Activated naive CD4-positive, alpha-beta T cell treated with anti-CD3 and anti-CD28 coated beads for 36 hours (primary cell): Measurements from ENCODE around the gene XPNPEP2. TPM values are rescaled to one million over a fixed set of nuclear protein-coding genes. Genes with fewer than 3 reads are reported as not detected.

Experiments used
- CTCF ChIA-PET: fragments of 350-600 bp; sonication (Branson Sonifier 250); formaldehyde crosslinking; loops from one replicate; lab custom pipeline; 2021; ENCODE audit warnings: antibody characterized with exemption; lab: Charles Lee
- DNase-seq: peaks from one replicate; pipeline ENCODE4 v3.0.0-alpha.2; 2020
- H3K27ac Mint-ChIP-seq: one replicate; pipeline ENCODE4 v1.8.0; 2021; ENCODE audit warnings: mild to moderate bottlenecking, mixed read lengths
- H3K27me3 Mint-ChIP-seq: one replicate; pipeline ENCODE4 v1.8.0; 2021; ENCODE audit warnings: low read depth, mixed read lengths
- H3K36me3 Mint-ChIP-seq: one replicate; pipeline ENCODE4 v1.8.0; 2021; ENCODE audit warnings: low read depth, mixed read lengths
- H3K4me1 Mint-ChIP-seq: one replicate; pipeline ENCODE4 v1.8.0; 2021; ENCODE audit warnings: low read depth, mixed read lengths
- H3K4me3 Mint-ChIP-seq: one replicate; pipeline ENCODE4 v1.8.0; 2021; ENCODE audit warnings: mild to moderate bottlenecking, moderate library complexity, mixed read lengths
- H3K9me3 Mint-ChIP-seq: one replicate; pipeline ENCODE4 v1.8.0; 2021; ENCODE audit warnings: mixed read lengths
- intact Hi-C: fragments of 100-400 bp; cut with micrococcal nuclease; formaldehyde crosslinking; loops from one replicate; pipeline ENCODE4 v1.15.1; 2023
- total RNA-seq, 2 experiments: library from RNA; stranded (reverse); gene quantifications; one replicate each; pipeline ENCODE4 v1.2.3, GENCODE V29; 2021

Gene XPNPEP2
- total RNA-seq, 2 experiments from 2014 or later: 0.21 to 0.27 TPM

- DNase-seq: no peak
- CTCF ChIA-PET: no interaction called here
- H3K27ac Mint-ChIP-seq: no peak overlapping the region
Measured at GRCh38 chrX:129704491-129704890, 34.3 kb upstream of the XPNPEP2 start.

DNA sequence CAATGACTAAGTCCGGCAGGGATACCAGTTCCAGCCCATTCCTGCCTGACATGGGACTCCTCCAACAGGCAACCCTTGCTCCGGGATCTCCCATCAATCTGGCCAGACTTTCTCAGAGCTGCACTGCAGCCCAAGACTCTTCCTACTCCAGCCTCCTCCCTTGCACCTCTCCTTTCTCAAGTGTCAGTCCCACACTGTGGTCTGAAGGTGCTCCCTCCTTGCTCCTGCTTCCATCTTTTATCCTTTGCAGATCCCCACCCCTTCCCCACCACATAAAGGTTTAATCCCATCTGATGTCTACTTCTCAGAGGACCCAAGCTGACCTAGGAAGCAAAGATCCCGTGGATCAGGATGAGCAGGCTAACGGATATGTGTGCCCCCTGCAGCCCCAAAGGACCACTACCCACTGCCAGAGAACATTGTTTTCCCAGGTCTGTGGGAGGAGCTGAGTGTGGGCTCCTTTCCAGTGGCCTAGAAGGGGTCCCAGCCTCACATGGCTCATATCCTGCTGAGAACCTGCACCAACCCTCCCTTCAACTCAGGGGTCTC lies 33.3 kb upstream of the XPNPEP2 start:
- CTCF ChIA-PET: no interaction called here
- Mint-ChIP-seq H3K9me3 (peaks cover 3% of the 10 kb centered on the region), H3K27ac (no peak overlapping the region), H3K36me3 (no peaks in the 10 kb centered on the region), H3K27me3 (no peaks in the 10 kb centered on the region), H3K4me1 (no peaks in the 10 kb centered on the region), H3K4me3 (no peak overlapping the region)
- DNase-seq: no peak
- intact Hi-C loops: no loop called here

More at GRCh38 chrX:129704491-129704890, 34.3 kb upstream of the XPNPEP2 start:
- no peak overlapping the region for H3K4me3 Mint-ChIP-seq
- no peaks in the 10 kb centered on the region for H3K36me3 Mint-ChIP-seq
- H3K27me3 Mint-ChIP-seq: no peaks in the 10 kb centered on the region
- H3K9me3 Mint-ChIP-seq: peaks cover 3% of the 10 kb centered on the region
- intact Hi-C loops: no loop called here
- no peaks in the 10 kb centered on the region for H3K4me1 Mint-ChIP-seq

- CTCF ChIA-PET: no interaction called here
- no peak overlapping the region for H3K27ac Mint-ChIP-seq
- no peaks in the 10 kb centered on the region for H3K4me1 Mint-ChIP-seq
- DNase-seq: no peak
- no peaks in the 10 kb centered on the region for H3K36me3 Mint-ChIP-seq
- H3K4me3 Mint-ChIP-seq: no peak overlapping the region
- intact Hi-C loops: no loop called here
- H3K9me3 Mint-ChIP-seq: peaks cover 3% of the 10 kb centered on the region
- no peaks in the 10 kb centered on the region for H3K27me3 Mint-ChIP-seq
Measured at GRCh38 chrX:129705988-129706387, 32.8 kb upstream of the XPNPEP2 start.

DNA sequence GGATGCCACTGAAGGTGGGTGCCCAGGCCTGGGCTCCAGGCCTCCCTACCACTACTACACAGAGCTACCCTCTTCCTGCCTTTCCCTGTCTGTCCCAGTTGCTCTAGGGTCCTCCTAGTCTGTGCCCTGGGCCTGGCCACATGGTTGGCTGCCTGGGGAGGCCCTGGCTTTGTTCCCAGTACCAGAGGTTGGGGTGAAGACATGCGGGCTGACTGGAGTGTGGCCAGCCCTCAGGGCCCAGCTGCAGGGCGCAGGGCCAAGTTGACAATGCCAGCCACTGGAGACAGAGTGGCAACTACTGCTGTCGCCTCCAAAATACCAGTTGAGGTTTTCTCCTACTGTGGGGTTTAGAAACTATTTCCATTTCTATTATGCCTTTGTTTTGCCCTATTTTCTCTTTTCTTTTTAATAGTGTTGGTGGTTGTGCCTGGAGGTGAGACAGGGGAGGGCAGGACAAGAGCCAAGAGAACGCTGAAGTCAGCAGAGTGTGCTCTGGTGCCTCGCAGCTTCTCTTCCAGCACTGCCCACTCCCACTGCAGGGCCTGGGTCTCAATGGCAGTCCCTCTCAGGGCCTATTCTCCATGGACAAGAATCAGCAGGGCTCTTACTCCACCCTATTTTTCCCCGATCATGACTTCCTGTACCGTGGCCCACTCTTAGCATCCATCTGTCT lies 32.2 kb upstream of the XPNPEP2 start:
- Mint-ChIP-seq H3K27me3 (no peaks in the 10 kb centered on the region), H3K9me3 (peaks cover 3% of the 10 kb centered on the region), H3K4me1 (no peaks in the 10 kb centered on the region), H3K27ac (no peak overlapping the region), H3K4me3 (no peak overlapping the region), H3K36me3 (no peaks in the 10 kb centered on the region)
- DNase-seq: no peak
- intact Hi-C loops: no loop called here
- CTCF ChIA-PET: no interaction called here

- intact Hi-C loops: no loop called here
- CTCF ChIA-PET: interaction anchor here (1.1 kb wide), 1 partner anchor 11 kb away, joined by 4 read pairs; no protein-coding TSS in a partner anchor
- no peaks in the 10 kb centered on the region for H3K4me1 Mint-ChIP-seq
- no peak for DNase-seq
- no peak overlapping the region for H3K27ac Mint-ChIP-seq
- no peak overlapping the region for H3K4me3 Mint-ChIP-seq
- H3K27me3 Mint-ChIP-seq: no peaks in the 10 kb centered on the region
- H3K36me3 Mint-ChIP-seq: no peaks in the 10 kb centered on the region
- no peaks in the 10 kb centered on the region for H3K9me3 Mint-ChIP-seq
Measured at GRCh38 chrX:129714581-129714980, 24.2 kb upstream of the XPNPEP2 start.

- CTCF ChIA-PET: no interaction called here
- H3K9me3 Mint-ChIP-seq: no peaks in the 10 kb centered on the region
- no peaks in the 10 kb centered on the region for H3K36me3 Mint-ChIP-seq
- DNase-seq: no peak
- intact Hi-C loops: no loop called here
- H3K4me3 Mint-ChIP-seq: no peak overlapping the region
- H3K27me3 Mint-ChIP-seq: no peaks in the 10 kb centered on the region
- no peak overlapping the region for H3K27ac Mint-ChIP-seq
- H3K4me1 Mint-ChIP-seq: no peaks in the 10 kb centered on the region
Measured at GRCh38 chrX:129716507-129716906, 22.3 kb upstream of the XPNPEP2 start.

- peaks cover 9% of the 10 kb centered on the region for H3K4me1 Mint-ChIP-seq
- H3K4me3 Mint-ChIP-seq: no peak overlapping the region
- H3K27ac Mint-ChIP-seq: no peak overlapping the region
- no peaks in the 10 kb centered on the region for H3K9me3 Mint-ChIP-seq
- CTCF ChIA-PET: interaction anchor here (0.9 kb wide), 1 partner anchor 208 kb away, joined by 3 read pairs; no protein-coding TSS in a partner anchor
- no peak for DNase-seq
- intact Hi-C loops: no loop called here
- no peaks in the 10 kb centered on the region for H3K27me3 Mint-ChIP-seq
- no peaks in the 10 kb centered on the region for H3K36me3 Mint-ChIP-seq
Measured at GRCh38 chrX:129717892-129718291, 20.9 kb upstream of the XPNPEP2 start.

DNA sequence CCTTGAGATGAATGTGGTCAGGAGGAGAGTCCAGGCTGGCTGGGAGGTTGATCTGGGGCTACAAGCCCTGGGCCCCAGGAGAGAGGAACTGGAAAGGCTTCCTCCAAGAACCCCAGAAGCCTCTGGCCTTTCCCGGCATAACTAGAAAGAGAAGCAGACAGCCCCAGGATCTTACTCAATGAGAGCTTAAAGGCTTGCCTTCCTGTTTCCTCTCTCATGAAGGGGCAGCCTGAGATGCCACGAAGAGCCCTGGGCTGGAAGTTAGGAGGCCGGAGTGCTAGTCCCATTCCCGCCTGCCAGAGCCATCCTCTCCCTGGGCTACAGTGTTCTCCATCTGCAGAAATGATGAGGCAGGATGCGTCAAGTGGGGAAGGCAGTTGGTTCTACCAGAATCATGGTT lies 20.1 kb upstream of the XPNPEP2 start:
- Mint-ChIP-seq H3K27me3 (no peaks in the 10 kb centered on the region), H3K36me3 (no peaks in the 10 kb centered on the region), H3K4me3 (no peak overlapping the region), H3K4me1 (peaks cover 9% of the 10 kb centered on the region), H3K27ac (no peak overlapping the region), H3K9me3 (no peaks in the 10 kb centered on the region)
- no peak for DNase-seq
- intact Hi-C loops: no loop called here
- CTCF ChIA-PET: no interaction called here

DNA sequence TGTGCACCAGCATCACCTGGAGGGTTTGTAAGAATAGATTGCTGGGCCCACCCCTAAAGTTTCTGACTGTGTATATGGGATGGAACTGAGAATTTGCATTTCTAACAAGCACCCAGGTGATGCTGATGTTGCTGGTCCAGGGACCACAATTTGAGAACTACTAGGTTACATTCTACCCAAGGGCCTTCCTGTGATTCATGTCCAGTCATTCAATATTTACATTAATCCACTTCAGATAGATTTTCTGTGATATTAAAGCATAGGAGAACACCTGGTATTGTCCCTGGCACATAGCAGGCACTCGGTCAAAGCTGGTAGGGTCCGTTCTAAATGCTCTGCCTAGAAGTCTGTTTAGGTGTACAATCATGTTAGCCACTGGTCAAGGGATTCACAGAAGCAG lies 19.5 kb upstream of the XPNPEP2 start:
- Mint-ChIP-seq H3K9me3 (no peaks in the 10 kb centered on the region), H3K27me3 (no peaks in the 10 kb centered on the region), H3K4me1 (peaks cover 9% of the 10 kb centered on the region), H3K4me3 (no peak overlapping the region), H3K36me3 (no peaks in the 10 kb centered on the region), H3K27ac (no peak overlapping the region)
- intact Hi-C loops: no loop called here
- CTCF ChIA-PET: no interaction called here
- DNase-seq: no peak

DNA sequence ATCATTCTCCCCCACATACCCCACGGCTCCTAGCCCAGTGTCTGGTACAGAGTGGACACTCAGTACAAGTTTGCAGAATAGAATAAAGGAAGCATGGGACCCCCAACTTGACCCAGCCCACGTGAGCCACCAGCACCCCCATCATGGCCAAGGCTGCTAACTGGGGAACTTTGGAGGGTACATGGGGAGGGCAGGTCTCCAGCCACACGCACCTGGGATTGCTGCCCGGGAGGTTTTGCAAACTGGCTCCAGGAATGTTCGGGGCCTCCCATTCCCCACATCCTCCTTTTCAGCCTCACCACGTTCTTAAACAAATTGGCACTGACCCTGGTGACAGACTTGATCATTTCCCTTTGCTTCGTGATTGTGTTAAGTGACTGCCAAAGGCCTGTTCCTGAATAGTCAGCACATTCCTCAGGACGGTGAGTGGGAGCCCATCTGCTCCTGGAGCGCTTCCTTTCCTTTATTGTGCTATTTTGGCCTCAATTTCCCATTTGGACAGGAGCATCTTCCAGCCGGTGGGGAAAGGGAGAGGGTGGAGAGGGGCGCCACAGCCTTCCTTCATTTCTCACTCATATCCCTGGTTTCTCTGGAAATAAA lies 18.7 kb upstream of the XPNPEP2 start:
- Mint-ChIP-seq H3K9me3 (no peaks in the 10 kb centered on the region), H3K27ac (no peak overlapping the region), H3K4me1 (peaks cover 15% of the 10 kb centered on the region), H3K27me3 (no peaks in the 10 kb centered on the region), H3K36me3 (no peaks in the 10 kb centered on the region), H3K4me3 (no peak overlapping the region)
- CTCF ChIA-PET: no interaction called here
- no peak for DNase-seq
- intact Hi-C loops: no loop called here

DNA sequence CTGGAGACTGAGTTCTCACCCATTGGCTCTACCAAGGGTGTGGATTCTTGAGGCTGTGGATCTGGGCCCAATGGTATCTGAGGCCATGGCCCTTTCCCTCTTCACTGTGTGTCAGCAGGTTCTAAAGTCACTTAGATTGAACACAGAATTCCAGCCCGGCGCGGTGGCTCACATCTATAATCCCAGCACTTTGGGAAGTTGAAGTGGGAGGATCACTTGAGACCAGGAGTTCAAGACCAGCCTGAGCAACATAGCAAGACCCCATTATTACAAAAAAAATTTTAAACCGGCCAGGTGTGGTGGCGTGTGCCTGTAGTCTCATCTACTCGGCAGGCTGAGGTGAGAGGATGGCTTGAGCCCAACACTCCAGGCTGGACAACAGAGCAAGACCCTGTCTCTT lies 18.0 kb upstream of the XPNPEP2 start:
- Mint-ChIP-seq H3K9me3 (no peaks in the 10 kb centered on the region), H3K4me3 (no peak overlapping the region), H3K27ac (no peak overlapping the region), H3K4me1 (peaks cover 15% of the 10 kb centered on the region), H3K36me3 (no peaks in the 10 kb centered on the region), H3K27me3 (no peaks in the 10 kb centered on the region)
- intact Hi-C loops: no loop called here
- CTCF ChIA-PET: interaction anchor here (0.8 kb wide), 1 partner anchor 17 kb away, joined by 4 read pairs; no protein-coding TSS in a partner anchor
- no peak for DNase-seq

GRCh38 chrX:129721414-129721813 lies 17.4 kb upstream of the XPNPEP2 start:
- no peak overlapping the region for H3K4me3 Mint-ChIP-seq
- CTCF ChIA-PET: interaction anchor here (0.8 kb wide), 1 partner anchor 16 kb away, joined by 4 read pairs; no protein-coding TSS in a partner anchor
- H3K27ac Mint-ChIP-seq: no peak overlapping the region
- no peaks in the 10 kb centered on the region for H3K9me3 Mint-ChIP-seq
- H3K4me1 Mint-ChIP-seq: peaks cover 15% of the 10 kb centered on the region
- no peaks in the 10 kb centered on the region for H3K27me3 Mint-ChIP-seq
- no peaks in the 10 kb centered on the region for H3K36me3 Mint-ChIP-seq
- intact Hi-C loops: no loop called here
- DNase-seq: no peak

- DNase-seq: no peak
- no peaks in the 10 kb centered on the region for H3K9me3 Mint-ChIP-seq
- H3K4me3 Mint-ChIP-seq: no peak overlapping the region
- CTCF ChIA-PET: no interaction called here
- no peak overlapping the region for H3K27ac Mint-ChIP-seq
- no peaks in the 10 kb centered on the region for H3K27me3 Mint-ChIP-seq
- no peaks in the 10 kb centered on the region for H3K36me3 Mint-ChIP-seq
- peaks cover 15% of the 10 kb centered on the region for H3K4me1 Mint-ChIP-seq
- intact Hi-C loops: no loop called here
Measured at GRCh38 chrX:129721870-129722269, 16.9 kb upstream of the XPNPEP2 start.
